Activated CD4-positive, CD25-positive, alpha-beta regulatory T cell (primary cell): ENCODE results near the gene ABCA5.
A peak's percentile ranks its signal among the peaks of the same experiment; 100 is the strongest.

Source experiments
- DNase-seq, 4 experiments: peaks; one replicate each; lab custom pipeline; 2025; lab: John Stamatoyannopoulos, UW

The ABCA5 gene, protein sequence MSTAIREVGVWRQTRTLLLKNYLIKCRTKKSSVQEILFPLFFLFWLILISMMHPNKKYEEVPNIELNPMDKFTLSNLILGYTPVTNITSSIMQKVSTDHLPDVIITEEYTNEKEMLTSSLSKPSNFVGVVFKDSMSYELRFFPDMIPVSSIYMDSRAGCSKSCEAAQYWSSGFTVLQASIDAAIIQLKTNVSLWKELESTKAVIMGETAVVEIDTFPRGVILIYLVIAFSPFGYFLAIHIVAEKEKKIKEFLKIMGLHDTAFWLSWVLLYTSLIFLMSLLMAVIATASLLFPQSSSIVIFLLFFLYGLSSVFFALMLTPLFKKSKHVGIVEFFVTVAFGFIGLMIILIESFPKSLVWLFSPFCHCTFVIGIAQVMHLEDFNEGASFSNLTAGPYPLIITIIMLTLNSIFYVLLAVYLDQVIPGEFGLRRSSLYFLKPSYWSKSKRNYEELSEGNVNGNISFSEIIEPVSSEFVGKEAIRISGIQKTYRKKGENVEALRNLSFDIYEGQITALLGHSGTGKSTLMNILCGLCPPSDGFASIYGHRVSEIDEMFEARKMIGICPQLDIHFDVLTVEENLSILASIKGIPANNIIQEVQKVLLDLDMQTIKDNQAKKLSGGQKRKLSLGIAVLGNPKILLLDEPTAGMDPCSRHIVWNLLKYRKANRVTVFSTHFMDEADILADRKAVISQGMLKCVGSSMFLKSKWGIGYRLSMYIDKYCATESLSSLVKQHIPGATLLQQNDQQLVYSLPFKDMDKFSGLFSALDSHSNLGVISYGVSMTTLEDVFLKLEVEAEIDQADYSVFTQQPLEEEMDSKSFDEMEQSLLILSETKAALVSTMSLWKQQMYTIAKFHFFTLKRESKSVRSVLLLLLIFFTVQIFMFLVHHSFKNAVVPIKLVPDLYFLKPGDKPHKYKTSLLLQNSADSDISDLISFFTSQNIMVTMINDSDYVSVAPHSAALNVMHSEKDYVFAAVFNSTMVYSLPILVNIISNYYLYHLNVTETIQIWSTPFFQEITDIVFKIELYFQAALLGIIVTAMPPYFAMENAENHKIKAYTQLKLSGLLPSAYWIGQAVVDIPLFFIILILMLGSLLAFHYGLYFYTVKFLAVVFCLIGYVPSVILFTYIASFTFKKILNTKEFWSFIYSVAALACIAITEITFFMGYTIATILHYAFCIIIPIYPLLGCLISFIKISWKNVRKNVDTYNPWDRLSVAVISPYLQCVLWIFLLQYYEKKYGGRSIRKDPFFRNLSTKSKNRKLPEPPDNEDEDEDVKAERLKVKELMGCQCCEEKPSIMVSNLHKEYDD (N-terminal part only)

DNA sequence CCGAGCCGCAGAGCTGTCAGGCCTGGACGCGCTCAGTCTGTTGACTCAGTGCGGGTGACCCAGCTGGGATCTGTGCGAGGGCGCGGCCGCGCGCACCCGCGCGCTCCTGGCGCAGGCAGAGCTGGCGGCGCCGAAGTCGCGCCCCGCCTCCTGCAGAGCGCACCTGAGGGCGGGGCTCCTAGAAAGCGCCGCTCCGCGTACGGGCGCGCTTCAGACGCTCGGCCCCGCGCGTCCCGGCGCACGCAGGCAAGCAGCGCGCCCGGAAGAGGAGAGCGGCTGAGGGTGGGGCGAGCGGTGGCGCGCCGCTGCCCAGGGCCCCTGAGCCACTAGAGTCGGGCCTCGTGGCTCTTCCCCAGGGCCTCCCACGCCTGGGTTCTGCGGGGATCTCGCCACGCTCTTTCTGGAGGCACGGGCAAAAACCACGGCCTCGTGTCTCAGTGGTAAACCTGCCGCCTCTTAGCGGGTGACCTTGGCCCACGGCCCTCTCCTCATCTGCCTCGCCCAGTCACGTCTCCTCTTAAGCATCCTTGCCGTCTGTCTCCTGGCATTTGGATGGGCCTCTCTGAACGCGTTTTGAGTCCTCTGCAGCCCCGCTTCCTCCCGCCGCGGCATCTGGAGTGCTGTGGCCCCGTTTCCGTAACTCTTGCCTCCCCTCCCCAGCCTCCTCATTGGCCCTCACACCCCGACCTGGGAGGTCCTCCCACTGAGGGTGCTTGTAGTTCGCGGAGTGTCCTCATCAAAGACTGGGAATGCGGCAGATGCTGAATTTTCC lies at the start of gene ABCA5:
Gene ABCA5 (minus strand): TSS at position 74 of the 772 bp plus-strand sequence. CDS start 12,718 bp downstream, outside the sequence.
- peak; percentile 66 to 85 (median 76) for DNase-seq

DNA sequence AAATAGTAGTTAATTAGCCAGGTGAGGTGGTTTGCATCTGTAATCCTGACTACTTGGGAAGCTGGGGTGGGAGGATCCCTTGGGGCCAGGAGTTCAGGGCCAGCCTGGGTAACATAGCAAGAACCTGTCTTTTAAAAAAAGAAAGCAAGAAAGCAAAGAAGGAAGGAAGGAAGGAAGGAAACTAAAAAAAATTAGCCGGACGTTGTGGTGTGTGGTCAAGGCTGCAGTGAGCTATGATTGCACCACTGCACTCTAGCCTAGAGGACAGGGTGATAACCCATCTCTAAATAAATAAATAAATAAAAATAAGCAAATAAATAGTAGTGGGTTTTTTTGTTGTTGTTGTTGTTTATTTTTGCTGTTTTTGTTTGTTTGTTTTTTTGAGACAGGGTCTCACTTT lies 48.3 kb upstream of the ABCA5 start:
- DNase-seq = no peak

DNA sequence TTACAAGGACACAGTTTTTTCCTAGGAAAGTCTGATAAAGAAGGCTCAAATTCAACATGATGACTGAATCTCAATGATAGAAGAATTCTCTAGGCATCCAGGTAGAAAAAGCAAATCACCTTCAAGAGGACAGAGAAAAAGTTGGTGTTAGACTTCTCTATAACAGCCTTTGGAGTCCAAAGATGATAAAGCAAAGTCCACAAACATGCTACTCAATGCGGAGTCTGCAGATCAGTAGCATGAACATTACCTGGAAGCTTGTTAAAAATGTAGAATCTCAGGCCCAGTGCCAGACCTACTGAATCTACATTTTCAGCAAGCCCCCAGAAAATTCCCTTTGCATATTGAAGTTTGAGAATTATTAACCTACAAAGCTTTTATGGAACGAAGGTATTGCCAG lies 46.1 kb upstream of the ABCA5 start:
- no peak for DNase-seq

DNA sequence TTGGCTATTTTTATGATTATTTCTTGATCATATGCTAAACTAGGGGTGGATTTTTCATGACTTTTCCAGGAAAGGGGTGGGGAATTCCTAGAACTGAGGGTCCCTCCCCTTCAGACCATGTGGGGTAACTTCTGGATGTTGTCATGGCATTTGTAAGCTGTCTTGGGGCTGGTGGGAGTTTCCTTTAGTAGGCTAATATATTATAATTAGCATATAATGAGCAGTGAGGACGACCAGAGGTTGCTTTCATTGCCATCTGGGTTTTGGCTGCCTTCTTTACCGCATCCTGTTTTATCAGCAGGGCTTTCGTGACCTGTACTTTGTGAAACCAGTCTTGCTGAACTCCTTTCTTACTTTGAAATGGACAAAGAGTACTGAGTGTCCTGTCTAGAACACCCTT lies 40.4 kb upstream of the ABCA5 start:
- no peak for DNase-seq

DNA sequence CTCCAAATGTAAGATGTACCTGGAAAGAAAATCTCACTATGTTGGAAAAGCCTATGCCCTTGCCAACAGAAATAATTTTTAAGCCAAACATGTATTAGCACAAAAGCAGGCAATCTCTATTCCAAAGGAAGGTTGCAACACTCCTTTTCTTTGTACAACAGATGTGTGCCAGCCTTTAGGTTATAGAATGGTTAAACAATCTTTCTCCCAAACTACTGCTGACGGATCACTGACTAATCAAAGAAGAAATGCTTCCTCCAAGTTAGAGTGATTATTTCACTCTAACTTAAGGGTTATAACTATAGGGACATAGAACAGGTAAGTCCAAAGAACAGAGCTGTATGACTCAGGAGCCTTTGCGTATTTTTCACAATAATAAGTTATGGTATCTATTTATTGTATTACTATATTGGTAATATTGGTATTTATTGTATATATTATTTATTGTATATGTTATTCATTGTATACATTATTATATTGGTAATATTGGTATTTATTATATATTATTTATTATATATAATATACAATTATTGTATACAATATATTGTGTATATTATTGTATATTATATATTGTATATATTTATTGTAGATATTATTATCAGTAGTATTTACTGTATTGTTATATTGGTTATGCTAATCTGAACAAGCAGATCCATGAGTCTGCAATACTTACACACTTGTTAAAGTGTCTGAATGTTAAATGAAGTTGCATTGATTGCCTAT lies 36.7 kb upstream of the ABCA5 start:
- DNase-seq = no peak

DNA sequence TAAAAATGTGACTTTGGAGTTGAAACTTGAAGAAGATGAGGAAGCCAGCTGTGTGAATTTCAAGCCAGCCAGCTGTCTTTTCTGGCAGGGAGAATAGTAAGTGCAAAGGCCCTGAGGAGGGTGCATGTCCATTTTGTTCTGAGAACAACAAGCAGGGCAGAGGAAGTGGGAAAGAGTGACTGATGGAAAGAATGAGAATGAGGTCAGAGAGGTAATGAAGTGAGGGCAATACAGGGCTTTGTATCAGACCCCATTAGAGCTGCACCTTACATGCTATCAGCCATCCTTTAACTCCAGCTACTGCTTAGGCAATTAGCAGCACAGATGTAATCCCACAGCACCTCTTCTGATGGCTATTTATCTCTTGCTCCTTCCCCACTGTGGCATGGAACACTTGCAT lies 34.2 kb upstream of the ABCA5 start:
- DNase-seq = no peak

DNA sequence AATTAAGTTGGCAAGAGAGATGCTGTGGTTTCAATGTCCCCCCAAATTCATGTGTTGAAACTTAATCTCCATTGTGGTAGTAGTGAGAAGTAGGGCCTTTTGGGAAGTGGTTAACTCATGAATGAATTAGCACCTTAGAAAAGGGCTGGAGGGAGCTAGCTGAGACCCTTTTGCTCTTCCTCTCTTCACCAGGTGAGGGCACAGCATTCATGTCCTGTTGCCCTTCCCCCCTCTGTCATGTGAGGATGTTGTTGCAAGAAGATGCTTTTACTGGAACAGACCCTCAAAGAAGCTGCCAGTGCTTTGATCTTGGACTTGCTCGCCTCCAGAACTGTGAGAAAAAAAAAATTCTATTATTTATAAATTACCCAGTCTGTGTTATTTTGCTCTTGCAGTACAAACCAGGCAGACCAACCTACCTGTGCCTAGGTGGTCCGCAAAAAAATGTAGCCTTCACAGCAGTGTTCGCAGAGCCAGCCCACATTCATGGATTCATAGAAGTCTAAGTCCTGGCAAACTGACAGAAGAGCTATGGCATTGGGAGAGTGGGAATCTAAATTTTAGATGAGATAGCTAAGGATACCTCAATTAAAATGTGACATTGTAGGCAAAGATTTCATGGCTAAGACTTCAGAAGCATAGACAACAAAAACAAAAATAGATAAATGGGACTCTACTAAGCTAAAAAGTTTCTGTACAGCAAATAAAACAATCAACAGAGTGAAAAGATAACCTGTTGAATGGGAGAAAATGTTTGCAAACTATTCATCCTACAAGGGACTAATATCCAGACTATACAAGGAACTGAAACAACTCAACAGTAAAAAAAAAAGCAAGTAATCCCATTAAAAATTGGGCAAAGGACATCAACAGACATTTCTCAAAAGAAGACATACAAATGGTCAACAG lies 32.0 kb upstream of the ABCA5 start:
- DNase-seq = no peak

DNA sequence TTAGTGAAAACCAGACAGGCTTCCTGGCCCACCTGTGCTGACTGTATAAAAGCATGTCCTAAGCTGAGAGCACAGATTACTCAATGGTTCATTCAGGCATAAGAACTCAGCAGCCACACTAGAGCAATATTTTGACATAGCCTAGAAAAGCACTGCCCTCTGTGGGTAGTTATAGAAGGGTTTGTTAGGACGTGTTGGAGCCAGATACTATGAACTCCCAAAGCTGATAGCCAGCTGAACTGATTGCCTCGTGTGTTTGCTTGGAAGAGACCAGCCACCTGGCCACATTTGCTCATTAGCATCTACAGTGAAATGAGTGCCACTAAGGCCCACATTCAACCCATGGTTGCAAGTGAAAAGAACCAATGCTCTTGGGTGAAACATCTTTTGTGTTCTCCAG lies 30.8 kb upstream of the ABCA5 start:
- DNase-seq = no peak

DNA sequence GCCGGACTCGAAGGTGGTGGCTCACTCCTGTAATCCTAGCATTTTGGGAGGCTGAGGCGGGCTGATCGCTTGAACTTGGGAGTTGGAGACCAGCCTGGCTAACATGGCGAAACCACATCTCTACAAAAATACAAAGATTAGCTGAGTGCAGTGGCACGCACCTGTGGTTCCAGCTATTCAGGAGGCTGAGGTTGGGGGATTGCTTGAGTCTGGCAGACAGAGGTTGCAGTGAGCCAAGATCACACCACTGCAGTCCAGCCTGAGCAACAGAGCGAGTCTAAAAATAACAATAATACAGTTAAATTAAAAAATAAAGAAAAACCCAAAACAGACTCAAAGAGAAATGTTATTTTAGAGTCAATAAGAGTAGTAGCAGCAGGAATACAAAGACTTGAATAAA lies 29.7 kb upstream of the ABCA5 start:
- DNase-seq = no peak

DNA sequence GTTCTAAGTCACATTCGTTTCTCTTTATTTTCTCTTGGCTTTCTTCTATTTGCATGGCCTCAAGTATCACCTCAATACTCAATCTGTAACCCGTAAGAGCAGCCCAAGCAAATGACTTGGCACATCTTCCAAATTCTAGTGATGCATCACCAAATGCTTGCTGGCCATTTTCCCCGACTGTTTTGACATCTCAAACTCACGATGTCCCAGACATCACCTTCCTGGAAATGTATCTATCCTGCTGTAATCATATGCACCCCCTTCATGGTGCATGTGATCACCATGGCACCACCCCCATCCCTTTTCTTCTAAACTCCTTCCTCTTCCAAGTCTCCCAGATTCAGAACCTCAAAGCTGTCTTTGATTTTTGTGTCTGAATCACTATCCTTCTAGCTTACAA lies 24.0 kb upstream of the ABCA5 start:
- DNase-seq = no peak

DNA sequence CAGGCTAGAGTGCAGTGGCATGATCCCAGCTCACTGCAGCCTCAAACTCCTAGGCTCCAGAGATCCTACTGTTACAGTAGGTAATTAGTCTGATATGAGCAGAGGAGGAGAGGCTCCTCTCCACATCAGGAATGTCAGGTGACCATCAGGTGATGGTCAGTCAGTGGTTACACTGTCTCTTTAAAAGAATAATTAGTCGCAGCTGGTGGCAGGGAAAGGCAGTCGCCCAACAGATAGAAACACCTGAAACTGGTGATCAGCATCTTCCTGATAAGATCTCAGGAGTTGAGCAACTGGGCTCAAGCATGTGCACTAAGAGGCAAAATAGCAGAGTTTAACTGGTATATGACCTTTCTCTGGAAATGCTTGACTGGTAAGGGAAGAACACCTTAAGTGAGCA lies 21.5 kb upstream of the ABCA5 start:
- no peak for DNase-seq

DNA sequence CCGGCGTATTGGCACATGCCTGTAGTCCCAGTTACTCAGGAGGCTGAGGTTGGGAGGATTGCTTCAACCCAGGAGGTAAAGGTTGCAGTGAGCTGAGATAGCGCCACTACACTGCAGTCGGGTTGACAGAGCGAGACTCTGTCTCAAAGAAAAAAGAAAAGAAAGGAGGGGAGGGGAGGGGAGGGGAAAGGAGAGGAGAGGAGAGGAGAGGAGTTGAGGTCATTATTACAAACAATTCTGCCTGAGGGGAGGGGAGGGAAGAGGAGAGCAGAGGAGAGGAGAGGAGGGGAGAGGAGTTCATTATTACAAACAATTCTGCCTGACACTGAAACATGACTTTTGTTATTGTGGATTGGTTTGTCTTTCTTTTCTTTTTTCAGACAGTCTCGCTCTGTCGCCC lies 19.8 kb upstream of the ABCA5 start:
- DNase-seq = no peak

DNA sequence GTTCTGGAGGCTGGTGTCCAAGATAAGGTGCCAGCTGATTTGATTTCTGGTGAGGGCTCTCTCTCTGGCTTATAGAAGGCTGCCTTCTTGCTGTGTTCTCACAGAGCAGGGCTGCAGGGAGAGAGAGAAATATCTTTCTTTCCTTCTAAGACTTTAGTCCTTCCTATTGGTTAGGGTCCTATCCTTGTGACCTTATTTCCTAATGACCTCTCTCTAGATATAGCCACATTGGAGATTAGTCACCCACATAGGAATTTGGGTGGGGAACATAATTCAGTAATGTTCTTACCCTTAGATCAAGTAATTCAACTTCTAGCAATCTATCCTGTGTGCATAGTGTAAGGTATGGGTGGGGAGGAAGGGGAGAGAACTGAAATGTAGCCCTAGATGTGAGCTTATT lies 18.0 kb upstream of the ABCA5 start:
- DNase-seq = no peak

DNA sequence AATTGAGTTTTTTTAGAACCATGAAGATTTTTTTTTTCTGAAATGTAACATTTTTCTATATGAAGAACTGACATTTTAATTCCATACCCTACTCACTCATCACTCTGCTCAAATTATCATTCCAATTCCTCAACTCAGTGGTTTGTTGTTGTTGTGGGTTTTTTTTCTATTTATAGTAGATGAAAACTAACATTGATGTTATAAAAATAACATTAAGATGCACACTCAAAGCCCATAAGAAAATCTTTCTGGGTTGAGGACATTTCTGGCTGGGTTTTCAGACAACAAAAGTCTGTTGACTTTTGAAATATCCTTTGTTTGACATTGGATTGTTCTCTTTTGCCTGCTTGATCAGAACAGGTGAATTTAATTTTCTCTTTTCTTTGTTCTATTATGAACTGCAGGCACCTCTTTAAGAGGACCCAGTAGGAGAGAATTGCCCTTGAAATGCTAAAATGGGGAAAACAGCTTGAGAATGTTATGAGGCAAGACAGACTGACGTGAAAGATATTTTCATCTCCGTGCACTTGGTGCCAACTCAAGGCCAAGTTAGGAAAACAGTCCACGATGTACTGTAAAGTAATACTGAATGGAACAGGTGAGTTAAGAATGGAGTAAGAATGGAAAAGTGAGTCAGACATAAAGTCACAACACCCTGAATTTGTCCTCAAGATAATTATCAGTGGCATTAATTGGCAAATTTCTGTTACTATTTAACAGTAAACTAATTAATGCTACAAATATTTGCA lies 16.1 kb upstream of the ABCA5 start:
- DNase-seq = no peak

DNA sequence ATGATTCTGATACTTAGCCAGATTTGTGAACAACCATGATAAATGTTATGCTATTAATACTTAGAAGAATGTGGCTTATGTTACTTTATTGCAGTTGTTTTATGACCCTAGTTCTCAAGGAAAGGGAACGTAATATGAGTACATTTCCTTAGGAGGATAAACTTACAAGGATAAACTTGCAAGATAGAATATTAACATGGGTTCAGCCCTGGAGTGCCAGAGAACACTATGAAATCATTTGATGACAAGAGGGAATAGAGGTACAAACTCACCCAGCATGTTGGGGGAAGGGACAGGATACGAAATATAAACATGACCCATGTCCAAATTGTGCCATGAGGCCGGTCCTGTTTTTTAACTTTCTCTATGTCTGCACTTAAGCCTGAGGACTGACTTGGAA lies 13.0 kb upstream of the ABCA5 start:
- no peak for DNase-seq

DNA sequence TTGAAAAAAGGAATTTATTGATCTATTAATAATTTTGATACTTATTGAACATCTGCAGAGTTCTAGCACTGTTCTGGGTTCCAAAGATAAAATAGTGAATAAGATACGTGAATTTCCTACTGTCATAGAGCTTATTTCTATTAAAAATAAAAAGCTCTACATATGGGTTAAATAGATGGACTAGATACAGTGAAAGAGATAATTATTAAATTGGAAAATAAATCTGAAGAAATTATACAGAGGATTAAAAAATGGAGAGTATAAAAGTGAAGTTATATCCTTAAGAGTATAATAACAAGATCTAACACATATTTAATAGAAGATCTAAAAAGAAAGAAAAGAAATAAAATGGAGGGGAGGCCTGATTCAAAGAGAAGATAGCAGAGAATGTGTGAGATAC lies 10.1 kb upstream of the ABCA5 start:
- DNase-seq = no peak

DNA sequence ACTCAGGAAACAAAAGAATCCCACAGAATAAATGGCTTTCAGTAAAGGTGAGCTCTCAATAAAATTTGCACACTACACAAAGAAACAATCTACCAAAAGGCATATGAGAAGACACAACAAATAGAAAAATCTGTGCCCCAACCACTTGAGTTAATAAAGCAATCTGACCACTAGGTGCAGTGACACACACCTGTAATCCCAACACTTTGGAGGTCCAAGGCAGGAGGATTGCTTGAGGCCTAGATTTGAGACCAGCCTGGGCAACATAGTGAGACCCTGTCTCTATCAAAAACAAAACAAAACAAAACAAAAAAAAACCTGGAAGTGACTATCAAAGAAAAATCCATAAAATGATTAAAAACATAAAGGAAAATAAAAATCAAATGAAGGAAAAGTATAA lies 9.6 kb upstream of the ABCA5 start:
- no peak for DNase-seq

DNA sequence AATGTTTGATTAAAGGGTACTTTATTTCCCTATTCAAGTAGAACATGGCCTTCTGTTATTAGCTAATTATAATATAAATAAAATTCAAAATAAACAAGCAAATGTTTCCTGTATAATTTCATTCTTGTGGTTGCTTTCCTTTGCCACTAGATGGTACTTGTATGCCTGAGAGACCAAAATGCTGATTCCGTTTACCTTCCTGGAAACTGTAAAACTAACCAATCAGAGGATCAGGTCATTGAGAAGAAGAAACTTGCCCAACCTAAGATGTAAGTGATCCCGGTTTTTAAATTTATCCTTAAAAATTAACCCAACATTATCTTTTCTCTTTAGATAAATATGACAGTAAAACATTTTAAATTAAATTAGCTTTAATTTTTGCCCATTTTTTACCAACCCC lies 8.1 kb upstream of the ABCA5 start:
- DNase-seq = no peak

DNA sequence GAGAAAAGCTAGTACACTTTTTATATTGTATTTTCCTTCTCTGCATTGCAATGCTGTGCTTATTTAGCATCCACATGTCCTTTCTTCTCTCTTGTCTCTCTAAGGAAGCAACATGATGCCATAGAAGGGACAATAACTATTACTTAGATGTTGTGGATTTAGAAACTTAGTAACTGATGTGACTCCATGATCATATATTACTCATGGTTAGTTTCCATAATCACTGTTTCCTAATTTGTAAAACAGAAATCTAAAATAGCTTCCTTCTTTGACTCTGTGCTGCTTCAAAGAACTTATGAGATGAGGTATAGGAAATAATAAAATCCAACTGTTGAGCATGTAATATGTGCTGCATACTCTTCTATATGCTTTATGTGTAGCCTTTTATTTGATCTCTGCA lies 6.6 kb upstream of the ABCA5 start:
- no peak for DNase-seq
